HK-2 (cell line): Measurements from ENCODE around the gene DHX8.
"Not testable (repeated sequence)": the region's sequence is repeated elsewhere in the genome, so short reads cannot be mapped to it uniquely, and the experiment has no call there.

Source experiments
- DNase-seq: peaks from one replicate; pipeline ENCODE4 v3.0.0-alpha.2; 2018; ENCODE audit not compliant: unreplicated experiment

The DHX8 gene

GRCh38 chr17:43461185-43461584 is 22.6 kb upstream of the DHX8 start:
- DNase-seq: no peak

DNA sequence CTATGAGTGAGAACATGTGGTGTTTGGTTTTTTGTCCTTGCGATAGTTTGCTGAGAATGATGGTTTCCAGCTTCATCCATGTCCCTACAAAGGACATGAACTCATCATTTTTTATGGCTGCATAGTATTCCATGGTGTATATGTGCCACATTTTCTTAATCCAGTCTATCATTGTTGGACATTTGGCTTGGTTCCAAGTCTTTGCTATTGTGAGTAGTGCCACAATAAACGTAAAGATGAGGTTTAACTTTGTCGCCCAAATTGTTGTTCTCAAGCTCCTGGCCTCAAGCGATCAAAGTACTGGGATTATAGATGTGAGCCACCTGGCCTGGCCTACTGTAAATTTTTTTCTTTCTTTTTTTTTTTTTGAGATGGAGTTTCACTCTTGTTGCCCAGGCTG is 21.2 kb upstream of the DHX8 start:
- not testable (repeated sequence) for DNase-seq

- no peak for DNase-seq
Observed at GRCh38 chr17:43463241-43463640, 20.5 kb upstream of the DHX8 start.

DNA sequence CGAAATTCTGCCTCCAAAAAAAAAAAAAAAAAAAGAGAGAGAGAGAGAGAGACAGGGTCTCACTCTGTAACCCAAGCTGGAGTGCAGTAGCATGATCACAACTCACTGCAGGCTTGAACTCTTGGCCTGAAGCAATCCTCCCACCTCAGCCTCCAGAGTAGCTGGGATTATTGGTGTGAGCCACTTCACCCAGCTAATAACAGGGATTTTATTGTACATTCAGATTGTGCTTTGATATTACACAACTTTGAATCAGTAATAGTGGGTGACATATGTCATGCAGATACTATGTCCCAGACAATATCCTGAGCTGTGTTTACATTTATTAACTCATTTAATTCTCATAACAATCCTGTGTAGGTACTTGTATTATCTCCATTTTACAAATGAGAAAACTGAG is 19.7 kb upstream of the DHX8 start:
- no peak for DNase-seq

GRCh38 chr17:43465049-43465448 is 18.7 kb upstream of the DHX8 start:
- DNase-seq: no peak

- DNase-seq: peak; percentile 49
Observed at GRCh38 chr17:43467981-43468581, 15.7 kb upstream of the DHX8 start.

GRCh38 chr17:43468691-43469139 is 15.1 kb upstream of the DHX8 start:
- peak; percentile 54 for DNase-seq

DNA sequence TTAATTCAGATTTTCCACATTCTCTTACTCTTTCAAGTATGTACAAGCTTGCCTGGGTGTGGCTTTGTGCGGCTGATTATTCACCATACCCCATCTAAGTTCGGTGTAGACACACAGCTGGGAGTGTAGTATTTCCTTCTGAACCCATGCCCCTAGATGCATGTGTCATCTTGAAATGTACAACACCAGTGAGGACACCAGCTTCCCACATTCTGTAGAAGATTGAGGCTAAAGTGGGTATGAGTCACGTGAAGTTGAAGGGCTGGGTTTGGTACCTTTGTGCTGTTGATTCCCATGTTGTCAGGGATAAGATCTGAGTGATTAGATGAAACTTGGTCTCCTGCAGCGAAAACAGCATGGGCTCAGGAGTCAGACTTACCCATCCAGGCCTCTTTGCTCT is 14.6 kb upstream of the DHX8 start:
- DNase-seq: peak; percentile 62

GRCh38 chr17:43471585-43472160 is 12.1 kb upstream of the DHX8 start:
- DNase-seq: no peak

DNA sequence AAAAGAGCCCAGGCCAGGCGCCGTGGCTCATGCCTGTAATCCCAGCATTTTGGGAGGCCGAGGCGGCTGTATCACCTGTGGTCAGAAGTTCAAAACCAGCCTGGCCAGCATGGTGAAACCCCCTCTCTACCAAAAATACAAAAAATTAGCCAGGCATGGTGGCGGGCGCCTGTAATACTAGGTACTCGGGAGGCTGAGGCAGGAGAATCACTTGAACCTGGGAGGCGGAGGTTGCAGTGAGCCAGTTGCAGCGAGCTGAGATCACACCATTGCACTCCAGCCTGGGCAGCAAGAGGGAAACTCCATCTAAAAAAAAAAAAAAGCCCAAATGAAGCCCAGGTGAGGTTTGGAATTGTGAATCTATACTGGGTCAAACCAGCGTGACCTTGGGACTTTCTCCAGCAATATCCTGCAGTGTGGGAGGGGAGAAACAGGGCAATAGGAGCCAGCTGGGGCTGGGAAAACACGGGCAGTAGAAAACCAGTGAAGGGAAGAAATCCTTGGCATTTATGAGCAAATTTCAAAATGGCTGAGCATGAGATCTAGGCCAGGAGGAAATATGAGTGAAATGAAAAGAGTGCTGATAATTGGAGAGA is 8.2 kb upstream of the DHX8 start:
- DNase-seq: no peak

DNA sequence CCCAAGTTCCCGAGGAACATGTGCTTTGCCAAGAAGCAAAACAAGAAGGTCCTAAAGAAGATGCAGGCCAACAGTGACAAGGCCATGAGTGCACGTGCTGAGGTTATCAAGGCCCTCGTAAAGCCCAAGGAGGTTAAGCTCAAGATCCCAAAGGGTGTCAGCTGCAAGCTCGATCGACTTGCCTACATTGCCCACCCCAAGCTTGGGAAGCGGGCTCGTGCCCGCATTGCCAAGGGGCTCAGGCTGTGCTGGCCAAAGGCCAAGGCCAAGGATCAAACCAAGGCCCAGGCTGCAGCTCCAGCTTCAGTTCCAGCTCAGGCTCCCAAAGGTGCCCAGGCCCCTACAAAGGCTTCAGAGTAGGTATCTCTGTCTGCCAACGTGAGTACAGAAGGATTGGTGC is 7.5 kb upstream of the DHX8 start:
- not testable (repeated sequence) for DNase-seq

GRCh38 chr17:43477832-43478634 is 5.7 kb upstream of the DHX8 start:
- no peak for DNase-seq

DNA sequence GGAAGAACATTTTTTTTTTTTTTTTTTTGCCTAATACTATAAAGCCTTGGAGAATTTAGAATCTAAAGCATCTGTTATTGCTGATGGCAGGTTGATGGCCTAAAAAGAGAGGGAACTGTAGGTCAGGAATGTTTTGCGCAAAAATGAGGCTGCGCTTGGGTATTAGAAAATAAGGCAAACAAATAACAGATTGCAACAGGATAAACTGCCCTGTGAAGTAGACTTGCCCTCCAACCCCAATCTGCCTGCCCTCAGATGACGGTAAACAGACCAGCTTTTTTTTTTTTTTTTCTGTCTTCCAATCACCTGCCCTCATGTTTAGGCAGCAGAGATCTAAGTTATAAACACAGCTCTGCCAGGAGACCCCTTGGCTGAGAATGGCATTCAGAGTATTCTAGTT is 3.8 kb upstream of the DHX8 start:
- no peak for DNase-seq

GRCh38 chr17:43482103-43483012 is 1.4 kb upstream of the DHX8 start:
- DNase-seq: no peak

- no peak for DNase-seq
Observed at GRCh38 chr17:43490621-43491020, 6.8 kb downstream of the DHX8 start.

- not testable (repeated sequence) for DNase-seq
Observed at GRCh38 chr17:43509440-43509839, 25.7 kb downstream of the DHX8 start.

- not testable (repeated sequence) for DNase-seq
Observed at GRCh38 chr17:43511199-43511598, 27.4 kb downstream of the DHX8 start.

- no peak for DNase-seq
Observed at GRCh38 chr17:43515656-43516055, 31.9 kb downstream of the DHX8 start.

DNA sequence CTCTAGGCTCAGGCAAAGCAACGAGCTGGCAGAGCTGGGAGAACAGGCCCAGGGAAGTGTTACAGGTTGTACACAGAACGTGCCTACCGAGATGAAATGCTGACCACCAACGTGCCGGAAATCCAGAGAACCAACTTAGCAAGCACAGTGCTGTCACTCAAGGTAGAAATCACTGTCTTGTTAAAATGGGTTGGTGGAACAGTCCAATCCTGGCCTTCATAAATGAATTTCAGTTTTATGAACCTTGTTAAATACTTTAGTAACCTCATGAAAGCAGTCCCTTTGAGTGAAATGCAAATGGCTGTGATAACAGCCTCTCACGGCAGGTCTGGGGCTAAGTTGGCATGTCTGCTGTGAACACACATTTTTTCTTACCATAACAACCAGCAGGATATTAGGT is 33.4 kb downstream of the DHX8 start:
- DNase-seq: no peak

DNA sequence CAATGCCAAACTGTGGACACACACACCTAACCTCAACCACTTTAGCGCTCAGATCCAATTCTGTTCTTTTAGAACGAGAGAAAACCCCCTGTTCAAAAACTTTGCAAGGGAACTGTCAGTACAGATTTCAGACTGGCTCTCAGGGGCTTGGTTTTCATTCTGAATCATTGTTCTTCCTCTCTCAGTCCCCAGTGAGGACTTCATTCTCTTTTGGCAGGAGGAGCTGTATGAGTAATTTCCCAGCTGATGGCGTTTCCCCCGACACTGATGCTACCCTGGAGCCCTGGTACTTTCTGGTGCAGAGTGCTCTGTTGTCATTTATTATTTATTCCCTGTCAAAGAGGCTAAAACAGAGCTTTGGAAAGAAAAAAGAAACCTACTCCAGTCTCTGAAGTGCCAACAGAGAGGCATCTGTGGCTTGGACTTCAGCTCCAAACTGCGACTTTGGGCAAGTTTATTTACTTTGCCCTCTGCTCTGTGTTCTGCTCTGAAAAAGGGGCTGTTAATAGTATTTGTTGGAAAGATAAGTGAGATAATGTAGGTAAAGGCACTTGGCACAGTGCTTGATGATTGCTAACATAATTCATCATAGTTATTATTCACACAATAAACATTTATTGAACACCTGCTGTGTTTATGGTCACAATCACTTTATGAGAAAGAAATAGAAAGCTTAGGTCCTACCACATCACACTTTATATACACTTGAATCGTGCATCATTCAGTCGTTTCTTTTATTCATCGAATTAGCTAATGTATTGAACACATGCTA is 34.0 kb downstream of the DHX8 start:
- DNase-seq: no peak

DNA sequence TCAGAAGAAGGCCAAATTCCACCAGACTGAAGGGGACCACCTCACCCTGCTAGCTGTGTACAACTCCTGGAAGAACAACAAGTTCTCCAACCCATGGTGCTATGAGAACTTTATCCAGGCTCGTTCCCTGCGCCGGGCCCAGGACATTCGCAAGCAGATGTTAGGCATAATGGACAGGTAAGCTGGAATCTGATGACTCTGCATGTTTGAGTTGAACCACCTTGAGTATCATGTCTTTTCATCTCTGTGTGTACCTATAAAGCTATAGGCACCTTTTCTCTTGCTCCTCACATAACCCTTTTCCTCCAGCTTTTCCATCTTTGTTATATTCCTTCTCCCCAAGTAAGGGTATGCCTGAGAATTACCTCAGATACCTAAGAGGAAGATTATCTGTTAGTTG is 37.6 kb downstream of the DHX8 start:
- DNase-seq: no peak
